Nephron (organoid): Measurements from ENCODE around the gene MTR.
A peak's percentile ranks its signal among the peaks of the same experiment; 100 is the strongest.

Experiments
- H3K27ac Mint-ChIP-seq, 3 experiments: 2 replicates each; pipeline ENCODE4 v1.8.0; 2020; ENCODE audit warnings: mixed read lengths in 3 of 3, mild to moderate bottlenecking in 2 of 3, moderate library complexity in 1 of 3
- H3K27me3 Mint-ChIP-seq: 2 replicates; pipeline ENCODE4 v1.8.0; 2021; ENCODE audit warnings: low read depth, mild to moderate bottlenecking, moderate library complexity, mixed read lengths
- H3K36me3 Mint-ChIP-seq: 2 replicates; pipeline ENCODE4 v1.8.0; 2020; ENCODE audit warnings: low read depth, mixed read lengths
- H3K4me1 Mint-ChIP-seq: 2 replicates; pipeline ENCODE4 v1.8.0; 2020; ENCODE audit warnings: mixed read lengths
- H3K4me3 Mint-ChIP-seq, 3 experiments: 2 replicates each; pipeline ENCODE4 v1.8.0; 2020; ENCODE audit warnings: mild to moderate bottlenecking in 3 of 3, mixed read lengths in 3 of 3, moderate library complexity in 2 of 3
- H3K9me3 Mint-ChIP-seq: 2 replicates; pipeline ENCODE4 v1.8.0; 2020; ENCODE audit warnings: mixed read lengths
- CTCF ChIP-seq, 3 experiments: fragments of 200-600 bp; sonication (generic); IDR thresholded peaks; one replicate each; pipeline ENCODE4 v1.5.0; 2021; ENCODE audit warnings: antibody characterized with exemption in 3 of 3; ENCODE audit not compliant: unreplicated experiment in 3 of 3

MTR gene

GRCh38 chr1:236806634-236807033, 11.5 kb downstream of the MTR start:
- TF ChIP-seq CTCF (IDR thresholded peaks at IDR 0.05; ENCODE audit: unreplicated experiment in 3 of 3), result no peak
- Mint-ChIP-seq H3K36me3 (peaks cover 40% of the 10 kb centered on the region), H3K27me3 (no peaks in the 10 kb centered on the region), H3K9me3 (no peaks in the 10 kb centered on the region), H3K4me1 (peaks cover 19% of the 10 kb centered on the region), H3K27ac (no peak overlapping the region), H3K4me3 (no peak overlapping the region)

GRCh38 chr1:236808005-236808404, 12.9 kb downstream of the MTR start:
- Mint-ChIP-seq H3K36me3 (peaks cover 44% of the 10 kb centered on the region), H3K9me3 (no peaks in the 10 kb centered on the region), H3K4me3 (no peak overlapping the region), H3K4me1 (peaks cover 19% of the 10 kb centered on the region), H3K27ac (peak overlapping the region in 1 of 3 experiments; percentile 46), H3K27me3 (no peaks in the 10 kb centered on the region)
- no peak for TF ChIP-seq CTCF (IDR thresholded peaks at IDR 0.05; ENCODE audit: unreplicated experiment in 3 of 3)

GRCh38 chr1:236808564-236809130, 13.6 kb downstream of the MTR start:
- Mint-ChIP-seq H3K27ac (peak overlapping the region; percentile 6 to 78 (median 46)), H3K4me3 (no peak overlapping the region), H3K9me3 (no peaks in the 10 kb centered on the region), H3K36me3 (peaks cover 50% of the 10 kb centered on the region), H3K4me1 (peaks cover 19% of the 10 kb centered on the region), H3K27me3 (no peaks in the 10 kb centered on the region)
- no peak for TF ChIP-seq CTCF (IDR thresholded peaks at IDR 0.05; ENCODE audit: unreplicated experiment in 3 of 3)

- no peaks in the 10 kb centered on the region for H3K9me3 Mint-ChIP-seq
- peaks cover 55% of the 10 kb centered on the region for H3K36me3 Mint-ChIP-seq
- TF ChIP-seq CTCF (IDR thresholded peaks at IDR 0.05; ENCODE audit: unreplicated experiment in 3 of 3), result no peak
- H3K4me1 Mint-ChIP-seq, result peaks cover 19% of the 10 kb centered on the region
- H3K4me3 Mint-ChIP-seq, result no peak overlapping the region
- no peaks in the 10 kb centered on the region for H3K27me3 Mint-ChIP-seq
- peak overlapping the region; percentile 6 to 78 (median 46) for H3K27ac Mint-ChIP-seq
Observed at GRCh38 chr1:236809148-236809547, 14.1 kb downstream of the MTR start.

GRCh38 chr1:236810018-236810417, 14.9 kb downstream of the MTR start:
- no peak overlapping the region for H3K4me3 Mint-ChIP-seq
- no peak for TF ChIP-seq CTCF (IDR thresholded peaks at IDR 0.05; ENCODE audit: unreplicated experiment in 3 of 3)
- peak overlapping the region in 2 of 3 experiments; percentile 6 to 43 for H3K27ac Mint-ChIP-seq
- peaks cover 52% of the 10 kb centered on the region for H3K36me3 Mint-ChIP-seq
- H3K9me3 Mint-ChIP-seq, result no peaks in the 10 kb centered on the region
- no peaks in the 10 kb centered on the region for H3K27me3 Mint-ChIP-seq
- peaks cover 19% of the 10 kb centered on the region for H3K4me1 Mint-ChIP-seq

- Mint-ChIP-seq H3K4me1 (peaks cover 19% of the 10 kb centered on the region), H3K27ac (no peak overlapping the region), H3K4me3 (no peak overlapping the region), H3K36me3 (peaks cover 51% of the 10 kb centered on the region), H3K27me3 (no peaks in the 10 kb centered on the region), H3K9me3 (no peaks in the 10 kb centered on the region)
- no peak for TF ChIP-seq CTCF (IDR thresholded peaks at IDR 0.05; ENCODE audit: unreplicated experiment in 3 of 3)
Observed at GRCh38 chr1:236812334-236813030, 17.4 kb downstream of the MTR start.
